Measurements from ENCODE around the gene MMP10. TPM values are rescaled to one million over a fixed set of nuclear protein-coding genes. Genes with fewer than 3 reads are reported as not detected.

Gene MMP10
- total RNA-seq, 4 donors from 2014 or later = not detected

DNA sequence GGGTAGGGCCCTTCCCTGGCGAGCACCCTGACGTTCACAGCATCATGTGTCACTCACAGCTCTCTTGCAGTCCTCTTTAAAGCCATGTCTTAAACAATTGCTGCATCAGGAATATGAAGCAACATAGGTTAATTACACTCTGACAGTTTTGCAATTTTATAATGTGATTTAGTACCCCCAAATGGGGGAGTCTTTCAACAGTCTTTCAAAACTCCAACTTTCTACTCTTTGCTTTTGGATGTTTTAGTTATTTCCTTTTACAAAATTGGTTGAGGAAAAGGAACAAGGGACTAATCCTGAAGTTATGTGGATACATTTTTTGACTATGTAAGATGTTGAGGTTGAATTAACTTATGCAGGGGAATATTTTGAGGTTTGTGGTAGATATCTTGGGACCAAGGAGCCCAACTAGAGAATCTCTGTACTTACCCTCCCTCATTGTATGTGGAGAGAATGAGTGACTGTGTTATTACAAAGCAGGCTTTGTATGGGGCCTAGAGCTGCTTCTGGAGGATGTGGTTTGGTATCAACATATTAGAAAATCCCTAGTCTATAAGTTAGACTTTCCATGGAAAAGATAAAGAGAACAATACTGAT lies 55.4 kb downstream of the MMP10 start, which contains the start of gene MMP8:
Gene MMP8 (minus strand): TSS at position 51 of the 597 bp plus-strand sequence. CDS start 99 bp downstream, outside the sequence.
- Histone ChIP-seq H3K27ac (no peak within 1 kb of the TSS), H3K9me3 (no peaks in the 10 kb centered on the region), H3K36me3 (no peaks in the 10 kb centered on the region), H3K27me3 (no peaks in the 10 kb centered on the region), H3K4me3 (no peak within 1 kb of the TSS), H3K4me1 (no peaks in the 10 kb centered on the region)
- TF ChIP-seq EP300 (IDR thresholded peaks at IDR 0.05) (no peak), POLR2AphosphoS5 (IDR thresholded peaks at IDR 0.05) (no peak), POLR2A (IDR thresholded peaks at IDR 0.05) (no peak), CTCF (IDR thresholded peaks at IDR 0.05) (no peak)
- no peak for DNase-seq (ENCODE audit: low spot score in 2 of 2)
- 47% methylated on average over 2 of the region's 2 CpGs for WGBS

GRCh38 chr11:102722821-102723220 lies 57.6 kb downstream of the MMP10 start:
- Histone ChIP-seq H3K4me1 (no peaks in the 10 kb centered on the region), H3K27me3 (peaks cover 4% of the 10 kb centered on the region), H3K36me3 (no peaks in the 10 kb centered on the region), H3K27ac (no peak overlapping the region), H3K4me3 (no peak overlapping the region), H3K9me3 (no peaks in the 10 kb centered on the region)
- TF ChIP-seq CTCF (IDR thresholded peaks at IDR 0.05) (no peak), POLR2AphosphoS5 (IDR thresholded peaks at IDR 0.05) (no peak), POLR2A (IDR thresholded peaks at IDR 0.05) (no peak), EP300 (IDR thresholded peaks at IDR 0.05) (no peak)
- DNase-seq (ENCODE audit: low spot score in 2 of 2) = no peak

Other genes starting within 250 kb of the MMP10 start
- gene MMP7, start 249.9 kb downstream of the MMP10 start, total RNA-seq = 100 to 1,000 TPM in 1 of 4 donors, 10 to 100 TPM in 3; 29.9 to 155 (median 81.8) TPM
- gene MMP20, start 155.3 kb downstream of the MMP10 start, total RNA-seq = not detected
- under 1 TPM in 1 of 4 donors, not detected in 3; 0.65 TPM for gene MMP27, start 74.9 kb downstream of the MMP10 start, total RNA-seq
- gene MMP8, start 55.7 kb downstream of the MMP10 start, total RNA-seq = under 1 TPM in 1 of 4 donors, not detected in 3; 0.15 TPM
- gene MMP1, start 17.5 kb upstream of the MMP10 start, total RNA-seq = under 1 TPM in 1 of 4 donors, not detected in 3; 0.40 TPM
- 10 to 100 TPM in 1 of 4 donors, 1 to 10 TPM in 3; 1.4 to 17.2 (median 4.6) TPM for gene MMP3, start 63.0 kb upstream of the MMP10 start, total RNA-seq
- not detected for gene MMP12, start 94.4 kb upstream of the MMP10 start, total RNA-seq
- gene MMP13, start 175.1 kb upstream of the MMP10 start, total RNA-seq = 1 to 10 TPM in 1 of 4 donors, under 1 TPM in 1, not detected in 2; 0.72 to 3.3 TPM